Esophagus muscularis mucosa (tissue), 4 donors: ENCODE results near the gene SPATA1. TPM values are rescaled to one million over a fixed set of nuclear protein-coding genes. Genes with fewer than 3 reads are reported as not detected.

Experiments used
- DNase-seq: peaks from one replicate; pipeline ENCODE4 v3.0.0-alpha.2; 2017; ENCODE audit errors: extremely low spot score
- H3K27ac ChIP-seq, 4 donors: fragments of 200-600 bp; sonication (generic); replicated peaks in 1 of 4; 1 replicate in 3 of 4; 2 replicates in 1 of 4; pipeline ENCODE4 v1.5.1; 2016 to 2019; ENCODE audit warnings: mild to moderate bottlenecking in 1 of 4
- H3K27me3 ChIP-seq, 4 donors: fragments of 200-600 bp; sonication (generic); one replicate each; pipeline versions ENCODE4 v1.5.1 to v1.6.0; 2016 to 2019
- H3K36me3 ChIP-seq, 4 donors: fragments of 200-600 bp; sonication (generic); one replicate each; pipeline ENCODE4 v1.5.1; 2016 to 2019
- H3K4me1 ChIP-seq, 4 donors: fragments of 200-600 bp; sonication (generic); one replicate each; pipeline ENCODE4 v1.5.1; 2016 to 2019
- H3K4me3 ChIP-seq, 4 donors: fragments of 200-600 bp; sonication (generic); 1 replicate in 2 of 4; 2 replicates in 2 of 4; pipeline ENCODE4 v1.5.1; 2016 to 2019; ENCODE audit warnings: mild to moderate bottlenecking in 4 of 4, moderate library complexity in 1 of 4
- H3K9me3 ChIP-seq, 4 donors: fragments of 200-600 bp; sonication (generic); 1 replicate in 3 of 4; 2 replicates in 1 of 4; pipeline ENCODE4 v1.5.1; 2016 to 2019
- CTCF ChIP-seq, 3 experiments: fragments of 200-600 bp in 2 of 3; fragments of 450-650 bp in 1 of 3; sonication (generic) in 2 of 3; IDR thresholded peaks; one replicate each; pipeline ENCODE4 v1.5.1; 2017 to 2019; ENCODE audit warnings: antibody characterized with exemption in 3 of 3, mild to moderate bottlenecking in 2 of 3, moderate library complexity in 1 of 3
- EP300 ChIP-seq: sonication (generic); formaldehyde crosslinking; IDR thresholded peaks from one replicate; pipeline ENCODE4 v1.6.1; 2017; ENCODE audit warnings: antibody characterized with exemption
- POLR2A ChIP-seq: fragments of 450-650 bp; IDR thresholded peaks from one replicate; pipeline ENCODE4 v1.6.1; 2017; ENCODE audit warnings: antibody characterized with exemption, moderate library complexity, mild to moderate bottlenecking, low read depth
- POLR2AphosphoS5 ChIP-seq, 2 donors: sonication (generic); formaldehyde crosslinking; IDR thresholded peaks; one replicate each; pipeline ENCODE4 v1.6.1; 2017; ENCODE audit warnings: antibody characterized with exemption in 2 of 2
- WGBS: methylation state at CpG from one replicate; pipeline ENCODE4 v1.1.5; 2018; 5-methylcytosine and 5-hydroxymethylcytosine counted together
- intact Hi-C: fragments of 100-400 bp; cut with DNase I; formaldehyde crosslinking; loops from one replicate; pipeline ENCODE4 v1.15.1; 2023
- total RNA-seq, 4 donors: library from RNA; depleted of rRNA; stranded (reverse); fragments of >200 nt; gene quantifications; one replicate each; pipeline versions ENCODE4 v1.1.0 to v1.2.1, GENCODE V29; 2016

The SPATA1 gene
- total RNA-seq, 4 donors from 2014 or later = 0.19 to 2.7 (median 0.42) TPM; not detected in 1

GRCh38 chr1:84581648-84582047 is 75.5 kb downstream of the SPATA1 start:
- no peaks in the 10 kb centered on the region for H3K9me3 ChIP-seq
- no peak for TF ChIP-seq POLR2AphosphoS5 (IDR thresholded peaks at IDR 0.05)
- no peak overlapping the region for H3K4me3 ChIP-seq
- DNase-seq = no peak
- H3K27ac ChIP-seq = no peak overlapping the region
- H3K27me3 ChIP-seq = no peaks in the 10 kb centered on the region
- no peaks in the 10 kb centered on the region for H3K36me3 ChIP-seq
- peaks cover 0 to 5% (median 0%) of the 10 kb centered on the region in 4 donors for H3K4me1 ChIP-seq
- WGBS = 83% methylated on average over 3 of the region's 3 CpGs
- intact Hi-C loops = no loop called here

- TF ChIP-seq EP300 (no peak), POLR2AphosphoS5 (IDR thresholded peaks at IDR 0.05) (no peak), POLR2A (no peak), CTCF (IDR thresholded peaks at IDR 0.05) (no peak)
- Histone ChIP-seq H3K4me1 (peaks cover 0 to 10% (median 0%) of the 10 kb centered on the region in 4 donors), H3K36me3 (no peaks in the 10 kb centered on the region), H3K27me3 (no peaks in the 10 kb centered on the region), H3K27ac (no peak overlapping the region), H3K9me3 (no peaks in the 10 kb centered on the region), H3K4me3 (no peak overlapping the region)
- intact Hi-C loops = no loop called here
- WGBS = 93% methylated on average over 7 of the region's 7 CpGs
- DNase-seq = no peak
These were observed 76.8 kb downstream of the SPATA1 start for GRCh38 chr1:84582802-84583587.

GRCh38 chr1:84583648-84584047 is 77.5 kb downstream of the SPATA1 start:
- WGBS = 74% methylated on average over 10 of the region's 10 CpGs
- Histone ChIP-seq H3K4me1 (peaks cover 0 to 10% (median 0%) of the 10 kb centered on the region in 4 donors), H3K9me3 (no peaks in the 10 kb centered on the region), H3K27me3 (no peaks in the 10 kb centered on the region), H3K36me3 (no peaks in the 10 kb centered on the region), H3K4me3 (no peak overlapping the region), H3K27ac (no peak overlapping the region)
- intact Hi-C loops = no loop called here
- TF ChIP-seq POLR2AphosphoS5 (IDR thresholded peaks at IDR 0.05) (no peak), CTCF (IDR thresholded peaks at IDR 0.05) (no peak), POLR2A (no peak), EP300 (no peak)
- no peak for DNase-seq

GRCh38 chr1:84584126-84584525 is 77.9 kb downstream of the SPATA1 start:
- 93% methylated on average over 2 of the region's 2 CpGs for WGBS

More at GRCh38 chr1:84584126-84584525, 77.9 kb downstream of the SPATA1 start:
- H3K4me1 ChIP-seq = peaks cover 0 to 10% (median 0%) of the 10 kb centered on the region in 4 donors
- TF ChIP-seq POLR2AphosphoS5 (IDR thresholded peaks at IDR 0.05) (no peak), CTCF (IDR thresholded peaks at IDR 0.05) (no peak), POLR2A (no peak), EP300 (no peak)
- no peaks in the 10 kb centered on the region for H3K36me3 ChIP-seq
- DNase-seq = no peak
- no peaks in the 10 kb centered on the region for H3K9me3 ChIP-seq
- H3K4me3 ChIP-seq = no peak overlapping the region
- no peaks in the 10 kb centered on the region for H3K27me3 ChIP-seq
- no peak overlapping the region for H3K27ac ChIP-seq
- intact Hi-C loops = no loop called here
